IPS-18c (cell line): ENCODE results near the gene MEF2A.
"Not testable (repeated sequence)": the region's sequence is repeated elsewhere in the genome, so short reads cannot be mapped to it uniquely, and the experiment has no call there.

ENCODE experiments used
- H3K4me3 ChIP-seq: 2 replicates; pipeline ENCODE4 v1.7.0; 2013; ENCODE audit warnings: low read depth, mild to moderate bottlenecking, low read length, moderate library complexity; ENCODE audit not compliant: insufficient read depth
- H3K9me3 ChIP-seq: one replicate; pipeline ENCODE4 v1.6.1; 2013; ENCODE audit warnings: mild to moderate bottlenecking, low read length, moderate library complexity; ENCODE audit not compliant: control insufficient read depth, insufficient read depth

The MEF2A gene

DNA sequence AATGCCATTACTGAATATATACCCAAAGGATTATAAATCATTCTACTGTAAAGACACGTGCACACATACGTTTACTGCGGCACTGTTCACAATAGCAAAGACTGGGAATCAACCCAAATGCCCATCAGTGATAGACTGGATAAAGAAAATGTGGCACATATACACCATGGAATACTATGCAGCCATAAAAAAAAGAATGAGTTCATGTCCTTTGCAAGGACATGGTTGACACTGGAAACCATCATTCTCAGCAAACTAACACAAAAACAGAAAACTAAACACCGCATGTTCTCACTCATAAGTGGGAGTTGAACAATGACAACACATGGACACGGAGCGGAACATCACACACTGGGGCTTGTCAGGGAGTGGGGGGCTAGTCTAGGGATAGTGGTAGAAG, 100.3 kb downstream of the MEF2A start:
- H3K4me3 ChIP-seq, H3K9me3 ChIP-seq: not testable (repeated sequence)

DNA sequence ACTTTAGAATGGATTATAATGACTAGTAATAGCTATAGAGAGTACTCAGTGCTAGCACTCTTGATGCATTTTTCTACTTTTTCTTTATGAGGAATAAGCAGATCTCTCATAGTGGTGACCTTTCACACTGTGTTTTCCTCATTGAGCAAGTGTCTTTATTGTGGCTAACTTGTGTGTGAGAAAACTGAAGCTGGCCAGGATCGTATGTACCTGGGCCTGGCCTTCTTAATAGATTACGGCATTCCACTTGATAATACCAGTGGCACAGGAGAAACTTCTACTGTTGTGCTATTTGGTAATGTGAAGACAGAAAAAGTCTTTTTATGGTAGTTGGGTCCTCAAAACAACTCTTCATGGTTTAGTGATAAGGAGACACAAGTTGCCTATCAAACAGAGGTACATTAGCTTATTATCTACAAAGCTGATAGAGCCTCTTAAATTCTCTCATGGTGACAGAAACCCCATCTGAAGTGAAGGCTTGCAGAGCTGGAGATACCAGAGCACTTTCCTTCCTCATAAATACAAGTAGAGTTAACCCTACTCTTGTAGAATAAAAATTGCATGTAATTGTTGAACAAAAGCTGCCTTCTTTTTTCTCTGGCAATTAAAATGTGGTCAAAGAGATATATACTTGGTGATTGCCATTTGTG, 102.9 kb downstream of the MEF2A start:
- Histone ChIP-seq H3K9me3 (no peaks in the 10 kb centered on the region), H3K4me3 (no peak overlapping the region)

DNA sequence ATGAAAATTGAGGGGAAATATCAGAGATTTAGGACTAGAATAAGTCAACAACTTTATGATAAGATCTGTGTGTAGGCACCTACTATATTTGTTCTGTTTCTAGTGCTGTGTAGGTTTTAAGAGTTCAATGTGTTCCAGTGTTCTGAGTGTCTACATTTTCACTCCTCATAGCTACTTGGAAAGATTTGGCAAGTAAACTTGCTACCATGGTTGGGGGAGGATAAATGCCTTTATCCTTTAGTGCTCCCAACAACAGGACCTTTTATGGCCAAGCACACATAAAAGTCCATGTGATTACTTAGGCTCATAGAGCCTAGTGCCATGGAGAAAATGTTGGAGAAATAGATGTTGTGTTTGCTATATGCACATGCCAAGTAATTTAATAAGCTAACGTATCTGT, 103.5 kb downstream of the MEF2A start:
- H3K4me3 ChIP-seq, result no peak overlapping the region
- no peaks in the 10 kb centered on the region for H3K9me3 ChIP-seq

DNA sequence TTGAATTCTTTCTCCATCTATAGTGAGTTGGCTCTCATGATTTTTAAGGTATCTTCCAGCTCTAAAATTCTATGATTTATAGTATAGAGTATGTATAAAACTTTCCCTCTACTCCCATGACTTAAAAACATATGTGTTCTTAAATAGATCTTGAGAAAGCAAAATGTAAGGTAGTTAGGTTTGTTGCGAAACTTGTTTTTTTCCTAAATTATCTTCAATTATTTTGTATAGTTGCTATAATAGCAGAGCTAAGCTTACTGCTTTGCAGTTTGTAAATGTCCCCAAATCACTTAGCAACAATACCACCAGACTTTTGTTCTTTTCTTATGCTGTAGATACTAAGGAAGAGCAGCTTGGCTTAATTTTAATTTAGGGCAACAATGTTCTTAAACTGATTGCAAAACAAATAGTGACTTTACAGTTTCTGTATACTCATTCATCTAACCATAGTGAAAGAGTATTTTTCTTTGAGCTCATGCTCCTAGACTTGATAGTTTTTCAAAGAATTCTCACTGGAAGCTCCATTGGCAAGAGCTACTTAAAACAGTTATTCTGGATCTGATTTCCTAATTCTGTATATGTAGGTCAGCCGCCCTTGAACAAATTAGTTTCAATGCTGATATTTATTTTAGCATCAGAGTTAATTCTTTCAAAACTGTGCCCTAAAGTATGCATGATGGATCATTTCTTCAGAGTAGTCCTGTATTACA, 106.3 kb downstream of the MEF2A start:
- H3K9me3 ChIP-seq, result no peaks in the 10 kb centered on the region
- H3K4me3 ChIP-seq, result no peak overlapping the region

DNA sequence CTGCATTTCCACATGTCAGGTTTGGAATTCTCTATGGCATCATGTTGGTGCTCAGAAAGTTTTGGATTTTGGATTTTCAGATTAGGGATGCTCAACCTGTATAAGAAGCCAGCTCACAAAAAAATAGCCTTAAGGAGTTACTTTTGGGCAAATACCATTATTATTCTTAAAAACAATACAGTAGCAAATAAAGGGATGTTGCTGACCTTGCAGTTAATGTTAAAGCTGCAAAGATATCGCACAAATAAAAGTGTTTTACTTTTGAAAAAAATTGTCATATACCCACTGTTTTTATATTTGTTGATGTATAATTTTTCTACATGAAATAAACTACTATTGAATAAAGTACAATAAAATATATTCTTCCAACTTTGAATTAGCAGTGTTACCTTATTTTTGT, 107.3 kb downstream of the MEF2A start:
- Histone ChIP-seq H3K4me3 (no peak overlapping the region), H3K9me3 (no peaks in the 10 kb centered on the region)

DNA sequence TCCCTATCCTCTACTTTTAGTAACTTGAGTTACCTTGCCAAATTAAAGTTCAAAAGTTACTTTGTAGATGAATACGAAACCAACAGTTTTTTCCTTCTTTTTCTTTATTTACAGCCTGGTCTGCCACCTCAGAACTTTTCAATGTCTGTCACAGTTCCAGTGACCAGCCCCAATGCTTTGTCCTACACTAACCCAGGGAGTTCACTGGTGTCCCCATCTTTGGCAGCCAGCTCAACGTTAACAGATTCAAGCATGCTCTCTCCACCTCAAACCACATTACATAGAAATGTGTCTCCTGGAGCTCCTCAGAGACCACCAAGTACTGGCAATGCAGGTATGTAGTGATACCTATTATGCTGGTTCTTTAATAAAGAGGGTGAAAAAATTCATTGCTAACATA, 108.5 kb downstream of the MEF2A start:
- Histone ChIP-seq H3K4me3 (no peak overlapping the region), H3K9me3 (no peaks in the 10 kb centered on the region)

DNA sequence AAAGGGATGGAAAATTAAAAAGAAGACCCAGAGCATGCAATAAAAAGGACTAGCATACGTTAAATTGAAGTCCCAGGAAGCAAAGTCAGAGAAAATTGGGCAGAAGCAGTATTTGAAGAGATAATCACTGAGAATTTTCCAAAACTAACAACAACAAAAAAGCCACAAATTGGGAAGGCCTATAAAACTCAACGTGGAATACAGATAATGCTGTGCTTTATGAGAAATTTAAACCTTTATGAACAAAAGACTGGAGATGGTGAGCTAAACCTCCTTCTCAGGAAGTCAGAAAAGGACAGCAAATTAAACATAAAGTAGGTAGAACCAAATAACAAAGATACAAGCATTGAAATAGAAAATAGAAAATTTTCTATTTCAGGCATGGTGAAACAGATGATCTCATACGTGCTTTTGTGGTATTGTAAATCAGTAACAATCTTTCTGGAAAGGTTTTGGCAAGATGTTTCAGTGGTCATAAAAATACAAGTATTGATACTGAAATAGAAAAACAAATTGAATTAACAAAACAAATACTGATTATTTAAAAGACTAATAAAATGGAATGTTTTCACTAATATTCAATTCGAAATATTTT, 111.9 kb downstream of the MEF2A start:
- Histone ChIP-seq H3K9me3 (no peaks in the 10 kb centered on the region), H3K4me3 (no peak overlapping the region)

DNA sequence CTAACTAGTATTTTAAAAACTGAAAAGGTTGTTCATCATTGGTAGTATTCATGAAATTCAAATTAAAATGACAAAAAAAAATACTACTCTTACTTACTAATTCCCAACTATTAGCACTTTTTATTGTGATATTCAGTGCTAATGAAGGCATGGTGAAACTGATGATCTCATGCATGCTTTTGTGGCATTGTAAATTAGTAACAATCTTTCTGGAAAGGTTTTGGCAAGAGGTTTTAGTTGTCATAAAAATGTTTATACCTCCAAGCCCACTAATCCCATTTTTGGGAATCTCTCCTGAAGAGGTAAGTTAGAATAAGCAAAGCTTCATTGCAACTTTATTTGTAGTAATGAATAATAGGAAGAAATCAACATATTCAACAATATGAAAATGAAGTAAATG, 114.5 kb downstream of the MEF2A start:
- no peaks in the 10 kb centered on the region for H3K9me3 ChIP-seq
- no peak overlapping the region for H3K4me3 ChIP-seq

DNA sequence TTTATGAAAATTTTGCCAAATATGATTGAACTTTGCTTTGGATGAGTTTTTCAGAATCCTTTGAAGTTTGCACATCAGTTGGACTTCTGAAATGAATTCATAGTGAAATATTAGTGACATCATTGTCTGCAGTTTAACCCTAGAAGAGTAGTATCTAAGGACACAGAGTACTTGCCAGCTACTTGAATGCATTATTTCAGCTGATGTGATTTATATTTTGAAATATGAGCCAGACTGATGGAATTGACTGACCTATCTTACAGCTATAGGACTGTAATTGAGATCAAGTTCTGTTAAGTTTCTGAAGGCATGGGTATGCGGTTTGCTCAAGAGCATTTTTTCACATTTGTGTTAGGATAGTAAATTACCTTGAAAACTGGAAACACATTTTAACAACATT, 116.2 kb downstream of the MEF2A start:
- no peaks in the 10 kb centered on the region for H3K9me3 ChIP-seq
- H3K4me3 ChIP-seq, result no peak overlapping the region

DNA sequence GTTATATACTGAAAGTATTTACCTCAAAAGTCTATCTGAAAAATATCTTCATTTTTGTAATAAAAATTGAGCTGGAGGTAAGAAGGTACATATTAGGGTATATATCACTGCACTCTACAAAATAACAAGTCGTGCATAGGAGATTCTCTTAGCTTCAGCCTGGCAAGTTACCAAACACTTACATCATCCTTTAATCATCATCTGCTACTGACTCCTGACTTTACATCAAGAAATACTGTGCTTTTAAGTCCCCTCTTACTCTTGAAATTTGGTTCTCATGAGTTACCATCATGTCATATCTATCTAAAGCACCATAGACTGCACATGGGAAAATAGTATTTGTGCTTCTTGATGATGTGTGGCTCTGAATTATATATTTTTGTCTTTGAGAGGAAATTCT, 116.7 kb downstream of the MEF2A start:
- H3K9me3 ChIP-seq, result no peaks in the 10 kb centered on the region
- H3K4me3 ChIP-seq, result no peak overlapping the region

DNA sequence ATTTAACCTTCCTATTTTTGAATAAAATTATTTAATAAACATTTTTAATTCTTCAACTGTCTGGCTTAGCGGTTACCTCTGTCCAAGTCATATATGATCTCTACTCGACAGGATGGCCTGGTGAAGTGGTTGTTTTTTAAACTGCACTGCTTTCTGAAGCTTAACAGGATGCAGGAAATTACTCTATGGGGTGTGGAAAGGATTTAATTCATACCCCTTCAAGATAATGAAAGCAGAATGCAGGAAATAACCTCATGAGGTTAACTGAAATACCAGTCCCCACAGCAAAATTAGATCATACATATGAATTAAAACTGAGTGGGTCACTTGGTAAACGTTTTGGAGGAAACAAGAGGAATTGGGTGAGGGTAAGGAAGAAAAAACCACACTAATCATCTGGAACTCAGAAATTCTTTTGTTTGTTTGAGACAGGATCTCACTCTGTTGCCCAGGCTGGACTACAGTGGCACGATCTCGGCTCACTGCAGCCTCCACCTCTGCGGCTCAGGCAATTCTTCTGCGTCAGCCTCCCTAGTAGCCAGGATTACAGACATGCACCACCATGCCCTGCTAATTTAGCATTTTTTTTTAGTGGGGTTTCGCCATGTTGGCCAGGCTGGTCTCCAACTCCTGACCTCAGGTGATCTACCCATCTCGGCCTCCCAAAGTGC, 117.4 kb downstream of the MEF2A start:
- Histone ChIP-seq H3K4me3 (no peak overlapping the region), H3K9me3 (no peaks in the 10 kb centered on the region)

DNA sequence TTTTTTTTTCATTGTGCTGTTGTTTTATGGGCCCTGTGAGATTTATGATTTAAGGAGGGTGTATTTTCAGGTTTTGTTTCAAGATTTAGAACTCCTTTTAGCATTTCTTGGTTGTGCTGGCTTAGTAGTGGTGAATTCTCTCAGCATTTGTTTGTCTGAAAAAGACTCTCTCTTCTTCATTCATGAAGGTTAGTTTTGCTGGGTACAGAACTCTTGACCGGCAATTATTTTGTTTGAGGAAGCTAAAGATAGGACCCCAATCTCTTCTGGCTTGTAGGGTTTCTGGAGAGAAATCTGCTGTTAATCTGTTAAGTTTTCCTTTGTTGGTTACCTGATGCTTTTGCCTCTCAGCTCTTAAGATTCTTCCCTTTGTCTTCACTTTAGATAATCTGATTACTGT, 120.5 kb downstream of the MEF2A start:
- Histone ChIP-seq H3K9me3 (no peaks in the 10 kb centered on the region), H3K4me3 (no peak overlapping the region)

DNA sequence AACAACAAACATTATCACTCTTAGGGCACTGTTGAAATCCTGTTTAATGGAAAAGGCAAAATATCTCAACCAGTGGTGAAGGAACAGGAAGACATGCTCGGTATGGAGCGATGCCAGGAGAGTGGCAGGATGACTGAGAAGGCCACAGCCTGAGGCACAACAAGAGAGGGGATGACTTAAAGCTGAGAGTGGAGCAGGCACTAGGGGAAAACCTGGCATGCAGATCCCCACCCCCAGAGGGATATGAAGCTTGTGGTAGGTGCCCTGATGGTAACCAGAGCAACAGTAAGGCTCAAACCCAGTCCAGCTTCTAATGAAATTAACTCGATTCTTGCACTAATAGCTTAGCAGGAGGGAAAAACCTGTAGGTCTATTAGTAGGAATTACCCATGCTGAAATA, 127.0 kb downstream of the MEF2A start:
- Histone ChIP-seq H3K4me3 (no peak overlapping the region), H3K9me3 (no peaks in the 10 kb centered on the region)

DNA sequence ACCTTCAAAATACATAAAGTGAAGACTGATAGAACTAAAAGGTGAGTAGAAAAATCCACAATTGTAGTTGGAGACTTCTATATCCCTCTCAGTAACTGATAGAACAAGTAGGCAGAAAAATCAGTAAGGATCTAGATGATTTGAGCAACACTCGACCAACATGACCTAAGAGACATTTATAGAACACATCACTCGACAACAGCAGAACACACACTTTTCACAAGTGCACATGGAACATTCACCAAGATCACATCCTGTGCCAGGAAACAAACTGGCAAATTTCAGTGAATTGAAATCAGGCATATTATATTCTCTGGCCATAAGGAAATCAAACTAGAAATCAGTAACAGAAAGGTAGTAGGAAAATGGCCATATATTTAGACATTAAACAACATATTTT, 130.3 kb downstream of the MEF2A start:
- H3K9me3 ChIP-seq, result no peaks in the 10 kb centered on the region
- H3K4me3 ChIP-seq, result no peak overlapping the region

DNA sequence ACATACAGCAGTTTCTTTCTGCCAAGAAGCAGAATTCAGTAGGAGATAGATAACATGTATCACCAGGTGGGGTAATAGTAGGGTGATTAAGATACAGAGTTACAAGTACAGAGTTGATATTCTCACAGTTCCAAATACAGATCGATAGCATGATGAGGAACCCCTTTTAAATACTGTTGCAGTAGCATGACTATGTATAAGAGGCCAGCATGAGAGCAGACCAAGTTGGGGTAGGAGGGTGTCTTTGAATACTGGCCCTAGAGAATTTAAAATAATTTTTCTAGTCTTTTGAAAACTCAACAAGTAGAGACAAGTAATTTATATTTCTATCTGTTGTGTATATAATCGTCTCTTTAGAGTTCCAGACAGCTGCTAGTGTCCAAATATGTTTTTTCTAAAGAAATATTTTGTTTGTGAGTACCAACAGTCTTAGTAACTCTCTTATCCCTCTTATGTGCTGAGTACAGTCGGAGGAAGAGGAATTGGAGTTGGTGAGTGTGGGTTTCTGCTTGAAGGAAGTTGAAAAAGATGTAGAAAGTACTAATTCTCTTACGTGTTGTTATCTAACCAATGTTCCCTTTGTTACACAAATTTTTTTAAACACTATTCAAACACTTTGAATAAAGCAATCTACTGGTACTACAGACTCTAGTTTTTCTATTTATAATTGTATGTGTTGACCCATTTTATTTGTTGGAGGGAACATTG, 137.3 kb downstream of the MEF2A start:
- Histone ChIP-seq H3K4me3 (no peak overlapping the region), H3K9me3 (no peaks in the 10 kb centered on the region)

DNA sequence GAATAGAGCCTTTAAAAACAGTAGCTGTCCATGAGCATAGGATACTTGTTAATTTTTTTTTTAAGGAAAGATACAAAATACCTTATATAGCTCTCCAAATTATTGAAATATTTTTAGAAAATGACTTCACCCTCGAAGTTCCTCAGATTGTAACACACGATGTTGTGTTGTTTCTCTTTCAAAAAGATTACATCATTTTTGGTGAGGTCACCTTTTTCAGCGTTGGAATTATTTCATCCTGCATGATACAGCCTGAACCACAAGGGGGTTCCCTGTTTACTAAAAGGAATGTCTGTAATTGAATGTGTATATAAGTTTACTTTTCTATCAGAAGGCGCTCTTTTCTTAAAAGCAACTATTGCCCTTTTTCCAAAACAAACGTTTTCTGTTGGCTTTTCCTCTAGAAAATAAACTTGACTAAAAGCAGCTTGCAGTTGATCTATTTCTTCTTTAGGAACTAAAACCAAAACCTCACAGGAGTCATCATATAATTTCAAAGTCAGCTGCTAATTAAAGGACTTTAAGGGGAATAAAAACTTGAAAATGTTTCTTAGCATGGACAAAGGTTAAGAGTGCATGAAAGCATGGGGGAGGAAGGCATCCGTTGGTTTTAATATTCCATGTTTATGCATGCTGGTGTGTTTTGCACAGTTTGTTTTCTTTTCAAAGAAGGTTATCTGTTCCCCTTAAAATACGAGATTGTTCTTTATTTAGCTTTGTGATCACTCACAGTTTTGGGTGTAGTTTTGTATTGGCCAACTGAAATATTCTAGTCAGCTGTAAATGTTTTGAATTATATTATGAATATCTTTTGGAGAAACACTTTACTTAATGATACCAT, 138.0 kb downstream of the MEF2A start:
- no peak overlapping the region for H3K4me3 ChIP-seq
- H3K9me3 ChIP-seq, result no peaks in the 10 kb centered on the region

DNA sequence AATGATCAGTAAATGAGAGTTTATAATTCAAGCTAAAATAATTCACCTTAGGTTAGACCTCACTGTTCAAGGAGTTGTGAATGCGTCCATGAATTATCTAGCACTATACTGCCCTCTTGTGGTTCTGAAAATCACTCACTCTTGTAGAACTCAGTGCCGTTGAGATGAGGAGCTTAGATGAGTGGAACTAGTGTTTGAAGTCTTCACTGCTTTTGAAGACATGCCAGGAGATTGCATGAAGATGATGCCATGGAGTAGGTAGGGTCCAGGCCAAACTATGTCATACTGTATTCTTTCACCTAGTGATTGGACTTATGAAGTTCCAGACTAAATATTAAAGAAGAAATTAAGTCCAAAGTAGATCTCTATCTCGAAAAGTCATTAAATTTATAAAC, 138.7 kb downstream of the MEF2A start:
- H3K4me3 ChIP-seq, result no peak overlapping the region
- no peaks in the 10 kb centered on the region for H3K9me3 ChIP-seq
